Stimulated activated CD8-positive, alpha-beta memory T cell treated with anti-CD3 and anti-CD28 coated beads, Interleukin-4, amount 100 ng/mL, for 24 hours (primary cell): ENCODE results near the gene SLC38A11.

Experiments
- DNase-seq: peaks from one replicate; pipeline ENCODE4 v3.0.0-alpha.2; 2020; ENCODE audit warnings: low read depth

Gene SLC38A11

GRCh38 chr2:164915566-164915965 lies 39.8 kb downstream of the SLC38A11 start:
- no peak for DNase-seq

GRCh38 chr2:164913640-164914350 lies 41.5 kb downstream of the SLC38A11 start:
- DNase-seq, result no peak

- DNase-seq, result no peak
Observed at GRCh38 chr2:164913011-164913410, 42.3 kb downstream of the SLC38A11 start.

GRCh38 chr2:164911832-164912231 lies 43.5 kb downstream of the SLC38A11 start:
- no peak for DNase-seq

GRCh38 chr2:164910101-164910899 lies 45.0 kb downstream of the SLC38A11 start:
- DNase-seq, result no peak

GRCh38 chr2:164906947-164907346 lies 48.4 kb downstream of the SLC38A11 start:
- no peak for DNase-seq

- DNase-seq, result no peak
Observed at GRCh38 chr2:164905307-164905706, 50.0 kb downstream of the SLC38A11 start.

GRCh38 chr2:164903951-164904350 lies 51.4 kb downstream of the SLC38A11 start:
- no peak for DNase-seq

- DNase-seq, result no peak
Observed at GRCh38 chr2:164903204-164903603, 52.1 kb downstream of the SLC38A11 start.

- DNase-seq, result no peak
Observed at GRCh38 chr2:164899121-164899520, 56.2 kb downstream of the SLC38A11 start.

- no peak for DNase-seq
Observed at GRCh38 chr2:164898475-164898874, 56.9 kb downstream of the SLC38A11 start.

- DNase-seq, result no peak
Observed at GRCh38 chr2:164897469-164898260, 57.7 kb downstream of the SLC38A11 start.

GRCh38 chr2:164896634-164897355 lies 58.5 kb downstream of the SLC38A11 start:
- no peak for DNase-seq

GRCh38 chr2:164896226-164896625 lies 59.1 kb downstream of the SLC38A11 start:
- DNase-seq, result no peak

- no peak for DNase-seq
Observed at GRCh38 chr2:164891460-164891859, 63.9 kb downstream of the SLC38A11 start.

- DNase-seq, result no peak
Observed at GRCh38 chr2:164890544-164890943, 64.8 kb downstream of the SLC38A11 start.

GRCh38 chr2:164888592-164888991 lies 66.7 kb downstream of the SLC38A11 start:
- no peak for DNase-seq

GRCh38 chr2:164887434-164888144 lies 67.7 kb downstream of the SLC38A11 start:
- DNase-seq, result no peak

GRCh38 chr2:164882276-164882675 lies 73.0 kb downstream of the SLC38A11 start:
- DNase-seq, result no peak

- DNase-seq, result no peak
Observed at GRCh38 chr2:164881524-164881923, 73.8 kb downstream of the SLC38A11 start.

- no peak for DNase-seq
Observed at GRCh38 chr2:164879901-164880535, 75.3 kb downstream of the SLC38A11 start.
